Neural crest cell (in vitro differentiated cells): ENCODE measurements around the gene TAF4. TPM values are rescaled to one million over a fixed set of nuclear protein-coding genes. Genes with fewer than 3 reads are reported as not detected.

Experiments used
- DNase-seq: peaks from one replicate; pipeline ENCODE4 v3.0.0; 2021; ENCODE audit warnings: low read depth, mixed read lengths, low spot score
- H3K27ac Mint-ChIP-seq: one replicate; pipeline ENCODE4 v1.8.0; 2021; ENCODE audit warnings: mild to moderate bottlenecking, mixed read lengths; ENCODE audit not compliant: unreplicated experiment
- H3K27me3 Mint-ChIP-seq: 2 replicates; pipeline ENCODE4 v1.8.0; 2021; ENCODE audit warnings: low read depth, mild to moderate bottlenecking, mixed read lengths
- H3K36me3 Mint-ChIP-seq: 2 replicates; pipeline ENCODE4 v1.8.0; 2021; ENCODE audit warnings: low read depth, mild to moderate bottlenecking, mixed read lengths
- H3K4me1 Mint-ChIP-seq: 2 replicates; pipeline ENCODE4 v1.8.0; 2021; ENCODE audit warnings: mixed read lengths
- H3K4me3 Mint-ChIP-seq: one replicate; pipeline ENCODE4 v1.8.0; 2021; ENCODE audit warnings: mild to moderate bottlenecking, mixed read lengths
- H3K9me3 Mint-ChIP-seq: 2 replicates; pipeline ENCODE4 v1.8.0; 2021; ENCODE audit warnings: mixed read lengths
- CTCF ChIP-seq: fragments of 200-600 bp; sonication (generic); conservative IDR thresholded peaks from 2 replicates; pipeline ENCODE4 v1.5.0; 2021; ENCODE audit warnings: antibody characterized with exemption, mild to moderate bottlenecking
- total RNA-seq: library from RNA; stranded (reverse); gene quantifications from 2 replicates; pipeline ENCODE4 v1.2.1, GENCODE V29; 2021

TAF4 gene
- total RNA-seq, 1 donor from 2014 or later = 33.6 TPM

- TF ChIP-seq CTCF = no peak
- DNase-seq = no peak
- Mint-ChIP-seq H3K27ac (no peak overlapping the region), H3K36me3 (no peaks in the 10 kb centered on the region), H3K4me1 (peaks cover 46% of the 10 kb centered on the region), H3K4me3 (no peak overlapping the region), H3K9me3 (no peaks in the 10 kb centered on the region), H3K27me3 (no peaks in the 10 kb centered on the region)
Measured at GRCh38 chr20:62045529-62046285, 20.0 kb downstream of the TAF4 start.

DNA sequence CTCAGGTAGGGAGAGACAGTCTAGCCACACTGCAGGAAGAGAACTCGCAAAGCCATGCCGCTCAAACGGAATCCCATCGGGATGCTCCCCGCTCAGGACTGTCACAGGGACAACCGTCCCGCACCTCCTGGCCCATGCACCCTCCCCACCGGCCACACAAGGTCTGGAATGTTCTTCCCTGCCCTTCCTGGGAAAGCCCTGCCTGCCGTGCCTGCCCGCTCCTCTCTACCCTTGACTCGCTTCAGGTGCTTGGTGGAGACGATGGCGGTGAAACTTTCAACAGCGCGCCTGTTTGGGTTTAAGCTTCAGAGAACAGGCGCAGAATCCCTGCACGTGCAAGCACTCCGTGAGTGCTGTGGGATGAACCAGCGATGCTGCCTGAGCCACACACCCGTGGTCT lies 20.6 kb downstream of the TAF4 start:
- H3K9me3 Mint-ChIP-seq = no peaks in the 10 kb centered on the region
- no peaks in the 10 kb centered on the region for H3K36me3 Mint-ChIP-seq
- H3K27ac Mint-ChIP-seq = peak overlapping the region; percentile 8
- H3K4me1 Mint-ChIP-seq = peaks cover 44% of the 10 kb centered on the region
- no peak for TF ChIP-seq CTCF
- no peak overlapping the region for H3K4me3 Mint-ChIP-seq
- DNase-seq = no peak
- no peaks in the 10 kb centered on the region for H3K27me3 Mint-ChIP-seq

- peak overlapping the region; percentile 8 for H3K27ac Mint-ChIP-seq
- H3K36me3 Mint-ChIP-seq = no peaks in the 10 kb centered on the region
- no peak for DNase-seq
- H3K4me1 Mint-ChIP-seq = peaks cover 48% of the 10 kb centered on the region
- H3K9me3 Mint-ChIP-seq = no peaks in the 10 kb centered on the region
- TF ChIP-seq CTCF = no peak
- H3K4me3 Mint-ChIP-seq = no peak overlapping the region
- no peaks in the 10 kb centered on the region for H3K27me3 Mint-ChIP-seq
Measured at GRCh38 chr20:62044631-62045030, 21.1 kb downstream of the TAF4 start.

DNA sequence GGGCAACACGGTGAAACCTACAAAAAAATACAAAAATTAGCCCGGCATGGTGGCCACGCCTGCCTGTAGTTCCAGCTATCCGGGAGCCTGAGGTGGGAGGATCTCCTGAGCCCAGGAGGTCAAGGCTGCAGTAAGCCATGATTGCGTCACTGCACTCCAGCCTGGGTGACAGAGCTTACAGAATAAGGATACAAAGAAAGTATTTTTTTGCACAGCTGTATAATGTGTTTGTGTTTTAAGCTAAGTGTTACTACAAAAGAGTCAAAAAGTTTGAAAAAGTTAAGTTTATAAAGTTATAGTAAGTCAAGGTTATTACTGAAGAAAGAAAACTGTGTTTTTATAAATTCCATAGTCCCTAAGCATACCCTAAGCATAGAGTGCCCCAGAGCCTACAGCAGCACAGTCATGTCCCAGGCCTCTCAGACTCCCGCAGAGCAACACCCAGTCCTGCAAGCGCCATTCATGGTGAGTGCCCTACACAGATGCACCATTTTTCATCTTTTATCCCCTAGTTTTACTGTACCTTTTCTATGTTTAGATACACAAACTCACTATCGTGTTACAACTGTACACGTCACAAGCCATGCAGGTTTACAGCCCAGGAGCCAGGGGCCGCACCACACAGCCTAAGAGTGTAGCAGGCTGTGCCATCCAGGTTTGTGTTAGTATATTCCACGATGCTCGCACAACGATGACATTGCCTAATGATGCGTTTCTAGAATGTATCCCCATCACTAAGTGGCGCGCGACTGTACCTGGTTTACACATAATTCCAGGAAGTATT lies 22.4 kb downstream of the TAF4 start:
- Mint-ChIP-seq H3K27ac (no peak overlapping the region), H3K4me1 (peaks cover 50% of the 10 kb centered on the region)

More for the DNA sequence above, 22.4 kb downstream of the TAF4 start:
- Mint-ChIP-seq H3K36me3 (no peaks in the 10 kb centered on the region), H3K9me3 (no peaks in the 10 kb centered on the region), H3K27me3 (no peaks in the 10 kb centered on the region), H3K4me3 (no peak overlapping the region)
- DNase-seq = no peak
- no peak for TF ChIP-seq CTCF
